Spleen (tissue), 13 donors: ENCODE measurements around the gene ZBTB34. TPM values are rescaled to one million over a fixed set of nuclear protein-coding genes. Genes with fewer than 3 reads are reported as not detected.
"Not testable (repeated sequence)": the region's sequence is repeated elsewhere in the genome, so short reads cannot be mapped to it uniquely, and the experiment has no call there.

Experiments used
- DNase-seq: peaks from one replicate; pipeline ENCODE4 v3.0.0-alpha.2; 2020
- H3K27ac ChIP-seq, 8 donors: fragments of 200-600 bp; sonication (generic) in 7 of 8; 1 replicate in 4 of 8; 2 replicates in 4 of 8; pipeline versions ENCODE4 v1.5.0 to v1.8.0; 2016 to 2021; ENCODE audit warnings: inconsistent platforms in 4 of 8, mild to moderate bottlenecking in 4 of 8, moderate library complexity in 1 of 8
- H3K27me3 ChIP-seq, 7 donors: fragments of 200-600 bp; sonication (generic) in 6 of 7; replicated peaks in 1 of 7; 1 replicate in 4 of 7; 2 replicates in 3 of 7; pipeline versions ENCODE4 v1.5.0 to v1.8.0; 2016 to 2021; ENCODE audit warnings: inconsistent platforms in 3 of 7, mild to moderate bottlenecking in 1 of 7
- H3K36me3 ChIP-seq, 6 donors: fragments of 200-600 bp; sonication (generic) in 5 of 6; 1 replicate in 4 of 6; 2 replicates in 2 of 6; pipeline versions ENCODE4 v1.5.0 to v1.8.0; 2016 to 2021; ENCODE audit warnings: inconsistent platforms in 2 of 6
- H3K4me1 ChIP-seq, 6 donors: fragments of 200-600 bp; sonication (generic) in 5 of 6; 1 replicate in 3 of 6; 2 replicates in 3 of 6; pipeline versions ENCODE4 v1.5.0 to v1.8.0; 2016 to 2021; ENCODE audit warnings: inconsistent platforms in 3 of 6
- H3K4me3 ChIP-seq, 8 donors: fragments of 200-600 bp; sonication (generic) in 7 of 8; 1 replicate in 4 of 8; 2 replicates in 4 of 8; pipeline versions ENCODE4 v1.5.0 to v1.8.0; 2016 to 2021; ENCODE audit warnings: inconsistent platforms in 4 of 8, mild to moderate bottlenecking in 4 of 8, moderate library complexity in 2 of 8
- H3K9me3 ChIP-seq, 8 donors: fragments of 200-600 bp; sonication (generic) in 7 of 8; 1 replicate in 4 of 8; 2 replicates in 4 of 8; pipeline versions ENCODE4 v1.5.0 to v1.8.0; 2016 to 2021; ENCODE audit warnings: inconsistent platforms in 4 of 8
- CTCF ChIP-seq, 11 experiments: fragments of 200-600 bp in 7 of 11; fragments of 450-650 bp in 4 of 11; sonication (generic) in 4 of 11; IDR thresholded peaks in 8 of 11; conservative IDR thresholded peaks in 3 of 11; 1 replicate in 7 of 11; 2 replicates in 4 of 11; pipeline versions ENCODE4 v1.4.0 to v1.8.0; 2016 to 2021; ENCODE audit warnings: antibody characterized with exemption in 11 of 11, inconsistent platforms in 4 of 11, mild to moderate bottlenecking in 1 of 11
- POLR2A ChIP-seq, 3 donors: fragments of 450-650 bp; IDR thresholded peaks; one replicate each; pipeline ENCODE4 v1.5.1; 2017; ENCODE audit warnings: antibody characterized with exemption in 3 of 3, mild to moderate bottlenecking in 1 of 3
- POLR2AphosphoS5 ChIP-seq, 3 donors: sonication (generic); formaldehyde crosslinking; IDR thresholded peaks; one replicate each; pipeline ENCODE4 v1.5.1; 2017; ENCODE audit warnings: antibody characterized with exemption in 3 of 3
- WGBS, 5 donors: extraction: QIAGEN DNeasy Blood & Tissue Kit in 3 of 5; methylation state at CpG; one replicate each; pipeline versions ENCODE4 v1.1.5 to v1.1.7; 2013 to 2018; 5-methylcytosine and 5-hydroxymethylcytosine counted together
- intact Hi-C: fragments of 100-400 bp; cut with DNase I; formaldehyde crosslinking; loops from one replicate; pipeline ENCODE4 v1.15.0; 2023; ENCODE audit warnings: low total_unique reads
- long read RNA-seq, 2 donors: transcript quantifications; one replicate each; lab custom pipeline, GENCODE V29; 2026
- polyA plus RNA-seq, 3 donors: library from polyadenylated mRNA; stranded (reverse); fragments of 200-250 nt; gene quantifications; one replicate each; pipeline ENCODE4 v1.2.1, GENCODE V29; 2013
- total RNA-seq, 7 donors: library from RNA; depleted of rRNA in 3 of 7; stranded (reverse); fragments of >200 nt in 3 of 7; fragmentation: NEBNext Ultra II Directional in 4 of 7; extraction: Animal tissue kit (Norgen Biotek cat#: 25700) in 4 of 7; gene quantifications; one replicate each; pipeline versions ENCODE4 v1.1.0 to v1.2.1, GENCODE V29; 2016 to 2021
- donor health status: healthy with polysubstance abuse.
- donor health status: DM: no; HTN: no; CAD: no; lungs with moderate emphysema.
- donor health status: DM: no; HTN: no; CAD: no.
- donor health status: Bipolar disorder and iron deficiency.
- donor health status: healthy.
- donor health status: DM: no; HTN: no; CAD: no.
- donor health status: DM: yes; HTN: yes; CAD: no.

Gene ZBTB34, protein sequence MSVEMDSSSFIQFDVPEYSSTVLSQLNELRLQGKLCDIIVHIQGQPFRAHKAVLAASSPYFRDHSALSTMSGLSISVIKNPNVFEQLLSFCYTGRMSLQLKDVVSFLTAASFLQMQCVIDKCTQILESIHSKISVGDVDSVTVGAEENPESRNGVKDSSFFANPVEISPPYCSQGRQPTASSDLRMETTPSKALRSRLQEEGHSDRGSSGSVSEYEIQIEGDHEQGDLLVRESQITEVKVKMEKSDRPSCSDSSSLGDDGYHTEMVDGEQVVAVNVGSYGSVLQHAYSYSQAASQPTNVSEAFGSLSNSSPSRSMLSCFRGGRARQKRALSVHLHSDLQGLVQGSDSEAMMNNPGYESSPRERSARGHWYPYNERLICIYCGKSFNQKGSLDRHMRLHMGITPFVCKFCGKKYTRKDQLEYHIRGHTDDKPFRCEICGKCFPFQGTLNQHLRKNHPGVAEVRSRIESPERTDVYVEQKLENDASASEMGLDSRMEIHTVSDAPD
- total RNA-seq, result 10 to 100 TPM; 13.0 to 28.9 (median 15.9) TPM
- 1 to 10 TPM; 2.1 to 3.1 (median 2.3) TPM for polyA plus RNA-seq
- long read RNA-seq, donor 1, full-length matches to known transcripts, result 22 of 22 reads
- long read RNA-seq, donor 1, partial matches to known transcripts, result 0 of 22 reads
- long read RNA-seq, donor 1, other reads (novel, unspliced or antisense), result 0 of 22 reads
- long read RNA-seq, donor 2, full-length matches to known transcripts, result 17 of 17 reads
- long read RNA-seq, donor 2, partial matches to known transcripts, result 0 of 17 reads
- long read RNA-seq, donor 2, other reads (novel, unspliced or antisense), result 0 of 17 reads

GRCh38 chr9:126860077-126860756 is at the start of gene ZBTB34:
ZBTB34 (plus strand) TSS chr9:126860639; CDS start chr9:126879400, 18,761 bp downstream.
- peak; percentile 94 for DNase-seq
- intact Hi-C loops, result no loop called here
- Histone ChIP-seq H3K27ac (peak within 1 kb of the TSS; percentile 95 to 98 (median 97)), H3K4me3 (peak within 1 kb of the TSS; percentile 72 to 91 (median 80)), H3K9me3 (no peaks in the 10 kb centered on the region), H3K27me3 (peaks cover 0 to 7% (median 0%) of the 10 kb centered on the region in 7 donors), H3K36me3 (peaks cover 0 to 19% (median 2%) of the 10 kb centered on the region in 6 donors), H3K4me1 (peaks cover 24 to 53% (median 40%) of the 10 kb centered on the region in 6 donors)
- peak; percentile 98 to 100 (median 99) for TF ChIP-seq CTCF (IDR thresholded peaks at IDR 0.05 in 8 of 11, conservative IDR thresholded peaks at IDR 0.05 in 3 of 11)
- peak; percentile 78 to 85 (median 78) for TF ChIP-seq POLR2AphosphoS5 (IDR thresholded peaks at IDR 0.05)
- peak in 1 of 3 donors; percentile 32 for TF ChIP-seq POLR2A (IDR thresholded peaks at IDR 0.05)
- WGBS, 5 donors, result 0 to 2% (median 1%) methylated on average over 9 to 67 of the region's 67 CpGs

DNA sequence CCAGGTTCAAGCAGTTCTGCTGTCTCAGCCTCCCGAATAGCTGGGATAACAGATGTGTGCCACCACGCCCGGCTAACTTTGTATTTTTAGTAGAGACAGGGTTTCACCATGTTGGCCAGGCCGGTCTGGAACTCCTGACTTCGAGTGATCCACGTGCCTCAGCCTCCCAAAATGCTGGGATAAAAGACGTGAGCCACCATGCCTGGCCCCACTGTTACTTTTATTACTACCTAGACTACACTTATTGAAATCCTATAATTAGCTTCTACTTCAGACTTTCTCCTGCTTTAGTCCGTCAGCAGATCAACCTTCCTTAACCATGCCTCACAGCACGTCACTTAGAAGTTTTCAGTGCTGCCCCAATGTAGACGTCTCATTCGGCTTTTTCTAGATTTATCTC is 47.4 kb upstream of the ZBTB34 start:
- Histone ChIP-seq H3K4me3 (no peak overlapping the region), H3K4me1 (peaks cover under 1 to 40% (median 13%) of the 10 kb centered on the region in 6 donors), H3K36me3 (peaks cover 2 to 93% (median 53%) of the 10 kb centered on the region in 6 donors), H3K27ac (no peak overlapping the region), H3K9me3 (peaks cover 0 to 35% (median 25%) of the 10 kb centered on the region in 8 donors), H3K27me3 (no peaks in the 10 kb centered on the region)
- TF ChIP-seq POLR2AphosphoS5 (IDR thresholded peaks at IDR 0.05), result no peak
- no peak for TF ChIP-seq CTCF (IDR thresholded peaks at IDR 0.05 in 8 of 11, conservative IDR thresholded peaks at IDR 0.05 in 3 of 11)
- no peak for TF ChIP-seq POLR2A (IDR thresholded peaks at IDR 0.05)
- WGBS, 5 donors, result 95 to 99% (median 98%) methylated on average over 11 of the region's 11 CpGs
- intact Hi-C loops, result no loop called here
- DNase-seq, result no peak

DNA sequence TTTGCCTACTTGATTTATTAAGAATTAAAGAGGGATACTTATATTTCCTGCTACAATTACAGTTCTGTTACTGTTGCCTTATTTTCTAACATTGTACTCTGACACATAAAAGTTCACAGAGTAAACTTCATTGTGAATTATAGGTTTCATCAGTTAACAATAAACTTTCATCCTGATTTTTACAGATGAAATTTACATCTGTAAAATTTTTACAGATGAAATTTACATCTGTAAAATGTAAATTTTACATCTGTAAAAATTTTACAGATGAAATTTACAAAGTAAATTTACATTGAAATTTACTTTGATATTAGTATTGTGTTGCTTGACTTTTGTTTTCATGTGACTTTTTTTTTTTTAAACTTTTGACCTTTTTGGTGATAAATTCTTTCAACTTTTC is 46.3 kb upstream of the ZBTB34 start:
- no peak for DNase-seq
- no peak overlapping the region for H3K4me3 ChIP-seq
- intact Hi-C loops, result no loop called here
- H3K27me3 ChIP-seq, result no peaks in the 10 kb centered on the region
- no peak for TF ChIP-seq POLR2AphosphoS5 (IDR thresholded peaks at IDR 0.05)
- H3K9me3 ChIP-seq, result peaks cover 4 to 45% (median 35%) of the 10 kb centered on the region in 8 donors
- no peak overlapping the region for H3K27ac ChIP-seq
- H3K36me3 ChIP-seq, result peaks cover 2 to 98% (median 57%) of the 10 kb centered on the region in 6 donors
- peaks cover 0 to 30% (median 5%) of the 10 kb centered on the region in 6 donors for H3K4me1 ChIP-seq

- intact Hi-C loops, H3K27me3 ChIP-seq, DNase-seq, H3K27ac ChIP-seq, H3K4me3 ChIP-seq: not testable (repeated sequence)
- Histone ChIP-seq H3K36me3 (peaks cover 4 to 98% (median 38%) of the 10 kb centered on the region in 6 donors), H3K9me3 (peaks cover 4 to 59% (median 51%) of the 10 kb centered on the region in 8 donors), H3K4me1 (peaks cover 0 to 17% (median 0%) of the 10 kb centered on the region in 6 donors)
- 97 to 98% (median 97%) methylated on average over 7 of the region's 7 CpGs for WGBS, 5 donors
Measured at GRCh38 chr9:126817615-126818014, 42.8 kb upstream of the ZBTB34 start.
